ENCODE results near the gene TRMU.

The TRMU gene

DNA sequence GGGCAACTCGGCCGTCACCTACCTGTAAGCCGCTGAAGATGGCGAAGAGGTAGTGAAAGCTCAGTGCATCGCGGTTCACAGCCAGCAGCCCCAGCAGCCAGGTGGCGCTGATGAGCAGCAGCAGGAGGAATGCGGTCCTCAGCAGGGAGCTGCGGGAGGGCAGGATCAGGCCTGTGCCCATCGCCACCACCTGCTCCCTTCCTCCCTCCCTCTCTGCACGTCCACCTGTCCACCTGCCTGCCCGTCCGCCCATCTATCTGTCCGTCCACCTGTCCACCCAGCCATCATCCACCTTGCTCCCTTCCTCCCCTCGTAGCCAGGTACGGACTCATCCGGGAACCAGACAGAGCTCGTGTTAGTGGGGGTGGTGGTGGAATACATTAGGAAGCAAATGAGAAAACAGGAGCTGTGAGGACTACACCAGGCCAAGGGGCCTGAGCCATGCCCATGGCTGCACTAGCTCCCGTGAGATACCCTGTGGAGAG lies 32.2 kb downstream of the TRMU start:
- no peaks in the 10 kb centered on the region for H3K9me3 ChIP-seq (ENCODE audit: severe bottlenecking)
- TF ChIP-seq, protein P1, sequence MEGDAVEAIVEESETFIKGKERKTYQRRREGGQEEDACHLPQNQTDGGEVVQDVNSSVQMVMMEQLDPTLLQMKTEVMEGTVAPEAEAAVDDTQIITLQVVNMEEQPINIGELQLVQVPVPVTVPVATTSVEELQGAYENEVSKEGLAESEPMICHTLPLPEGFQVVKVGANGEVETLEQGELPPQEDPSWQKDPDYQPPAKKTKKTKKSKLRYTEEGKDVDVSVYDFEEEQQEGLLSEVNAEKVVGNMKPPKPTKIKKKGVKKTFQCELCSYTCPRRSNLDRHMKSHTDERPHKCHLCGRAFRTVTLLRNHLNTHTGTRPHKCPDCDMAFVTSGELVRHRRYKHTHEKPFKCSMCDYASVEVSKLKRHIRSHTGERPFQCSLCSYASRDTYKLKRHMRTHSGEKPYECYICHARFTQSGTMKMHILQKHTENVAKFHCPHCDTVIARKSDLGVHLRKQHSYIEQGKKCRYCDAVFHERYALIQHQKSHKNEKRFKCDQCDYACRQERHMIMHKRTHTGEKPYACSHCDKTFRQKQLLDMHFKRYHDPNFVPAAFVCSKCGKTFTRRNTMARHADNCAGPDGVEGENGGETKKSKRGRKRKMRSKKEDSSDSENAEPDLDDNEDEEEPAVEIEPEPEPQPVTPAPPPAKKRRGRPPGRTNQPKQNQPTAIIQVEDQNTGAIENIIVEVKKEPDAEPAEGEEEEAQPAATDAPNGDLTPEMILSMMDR (IDR thresholded peaks at IDR 0.05; ENCODE audit: low read depth, low read length), result peak; percentile 99
- no peaks in the 10 kb centered on the region for H3K27me3 ChIP-seq (ENCODE audit: insufficient read depth, low read depth, severe bottlenecking)
- DNase-seq, result peak; percentile 72
- H3K36me3 ChIP-seq, result no peaks in the 10 kb centered on the region
- H3K27ac ChIP-seq, result no peak overlapping the region
- H3K4me3 ChIP-seq (ENCODE audit: low read depth, low read length), result no peak overlapping the region

DNA sequence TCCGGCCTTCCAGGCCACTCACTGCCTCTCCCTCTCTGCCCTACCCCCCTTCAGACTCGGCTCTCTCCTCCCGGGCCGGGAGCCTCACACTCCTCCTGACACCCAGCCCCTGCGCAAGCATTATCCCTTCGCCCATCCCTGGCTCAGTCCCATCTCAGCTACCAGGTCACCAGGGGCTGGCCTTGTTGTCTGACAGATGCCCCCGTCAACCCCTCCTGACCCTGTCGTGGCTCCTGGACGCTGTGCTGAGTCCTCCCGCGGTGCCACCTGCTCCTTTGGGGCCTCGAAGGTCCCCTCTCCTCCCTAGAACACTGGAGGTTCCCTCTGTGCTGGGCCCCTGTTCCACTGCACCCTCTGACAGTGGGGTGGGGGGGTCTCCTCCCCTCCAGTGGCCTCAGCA lies 32.9 kb downstream of the TRMU start:
- TF ChIP-seq, protein P1 (IDR thresholded peaks at IDR 0.05; ENCODE audit: low read depth, low read length), result no peak
- no peaks in the 10 kb centered on the region for H3K36me3 ChIP-seq
- H3K4me3 ChIP-seq (ENCODE audit: low read depth, low read length), result no peak overlapping the region
- H3K27me3 ChIP-seq (ENCODE audit: insufficient read depth, low read depth, severe bottlenecking), result no peaks in the 10 kb centered on the region
- H3K27ac ChIP-seq, result no peak overlapping the region
- DNase-seq, result no peak
- H3K9me3 ChIP-seq (ENCODE audit: severe bottlenecking), result no peaks in the 10 kb centered on the region

DNA sequence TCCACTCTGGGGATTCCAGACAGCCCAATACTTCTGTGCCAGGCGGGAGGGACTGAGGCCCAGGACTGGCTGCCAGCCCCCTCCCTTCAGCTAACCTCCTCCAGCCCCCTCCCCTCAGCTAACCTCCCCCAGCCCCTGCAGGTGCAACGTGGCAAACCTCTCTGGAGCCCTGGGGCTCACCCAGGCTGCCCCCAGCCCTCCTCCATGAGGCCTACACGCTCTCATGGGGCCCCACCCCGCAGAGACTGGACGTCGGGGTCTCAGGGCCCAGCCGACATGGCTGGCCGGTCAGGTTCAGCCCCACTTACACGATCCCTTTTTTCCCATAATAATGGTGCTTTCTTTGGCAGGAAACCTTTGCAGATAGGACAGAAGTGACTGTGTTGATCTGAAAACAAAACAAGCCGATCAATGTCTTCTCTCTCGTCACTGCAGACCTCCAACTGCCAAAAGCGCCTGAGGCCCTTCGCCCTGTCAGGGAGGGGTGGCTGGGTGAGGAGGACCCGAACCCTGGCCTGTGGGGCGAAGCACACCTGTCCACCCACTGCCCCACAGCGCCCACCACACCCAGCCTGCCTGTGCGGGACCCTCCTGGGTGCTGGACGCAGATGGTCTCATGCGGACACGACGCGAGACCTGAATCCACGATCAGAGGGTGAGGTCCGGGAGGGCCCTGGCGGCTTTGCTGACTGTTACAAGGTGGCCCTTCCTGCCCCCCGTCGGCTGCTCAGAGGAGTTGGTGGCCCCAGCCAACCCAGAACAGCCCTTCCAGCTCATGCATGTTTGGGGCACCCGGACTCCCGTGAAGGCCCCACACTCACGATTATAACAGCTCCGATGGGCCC lies 33.6 kb downstream of the TRMU start:
- Histone ChIP-seq H3K27ac (no peak overlapping the region), H3K9me3 (ENCODE audit: severe bottlenecking) (no peaks in the 10 kb centered on the region), H3K36me3 (no peaks in the 10 kb centered on the region), H3K27me3 (ENCODE audit: insufficient read depth, low read depth, severe bottlenecking) (no peaks in the 10 kb centered on the region), H3K4me3 (ENCODE audit: low read depth, low read length) (no peak overlapping the region)
- TF ChIP-seq, protein P1 (IDR thresholded peaks at IDR 0.05; ENCODE audit: low read depth, low read length), result no peak
- no peak for DNase-seq

DNA sequence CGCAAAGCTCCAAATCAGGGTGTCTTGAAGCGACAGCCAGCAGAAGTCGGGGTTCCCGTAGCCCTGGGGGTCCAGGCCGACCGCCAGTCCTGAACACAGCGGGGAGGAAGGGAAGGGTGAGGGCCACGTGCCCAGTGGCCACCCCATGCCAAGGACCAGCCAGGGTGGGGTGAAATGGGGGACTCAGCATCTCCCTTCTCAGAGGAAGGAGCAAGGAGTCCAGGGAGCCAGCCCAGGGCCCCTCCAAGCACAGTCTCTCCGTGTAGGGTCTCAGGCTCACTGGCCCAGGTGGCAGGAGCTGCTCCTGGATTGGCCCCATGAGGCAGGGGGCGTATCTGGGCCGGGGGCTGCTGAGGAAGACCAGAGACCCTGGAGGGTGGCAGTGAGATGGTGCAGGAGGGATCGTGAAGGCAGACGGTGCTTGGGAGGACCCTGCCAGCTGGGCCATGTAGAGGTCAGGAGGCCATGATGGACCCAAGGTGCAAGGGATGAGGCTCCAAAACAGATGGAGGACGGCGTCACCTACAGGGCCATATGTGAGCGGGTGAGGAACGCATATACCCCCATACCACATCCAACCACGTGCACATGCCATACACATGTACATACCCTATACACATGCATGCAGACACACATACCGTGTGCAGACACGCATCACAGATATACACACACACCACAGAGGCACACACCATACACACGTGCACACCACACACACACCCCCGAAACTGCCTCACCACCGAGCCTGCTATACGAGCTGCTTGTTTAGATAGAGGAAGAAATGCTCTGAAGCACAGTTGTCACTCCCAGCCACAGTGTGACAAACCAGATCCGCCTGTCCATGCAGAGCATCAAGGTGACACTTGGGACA lies 34.4 kb downstream of the TRMU start:
- Histone ChIP-seq H3K27me3 (ENCODE audit: insufficient read depth, low read depth, severe bottlenecking) (no peaks in the 10 kb centered on the region), H3K9me3 (ENCODE audit: severe bottlenecking) (no peaks in the 10 kb centered on the region), H3K27ac (no peak overlapping the region), H3K36me3 (no peaks in the 10 kb centered on the region), H3K4me3 (ENCODE audit: low read depth, low read length) (no peak overlapping the region)
- DNase-seq, result no peak
- TF ChIP-seq, protein P1 (IDR thresholded peaks at IDR 0.05; ENCODE audit: low read depth, low read length), result no peak

DNA sequence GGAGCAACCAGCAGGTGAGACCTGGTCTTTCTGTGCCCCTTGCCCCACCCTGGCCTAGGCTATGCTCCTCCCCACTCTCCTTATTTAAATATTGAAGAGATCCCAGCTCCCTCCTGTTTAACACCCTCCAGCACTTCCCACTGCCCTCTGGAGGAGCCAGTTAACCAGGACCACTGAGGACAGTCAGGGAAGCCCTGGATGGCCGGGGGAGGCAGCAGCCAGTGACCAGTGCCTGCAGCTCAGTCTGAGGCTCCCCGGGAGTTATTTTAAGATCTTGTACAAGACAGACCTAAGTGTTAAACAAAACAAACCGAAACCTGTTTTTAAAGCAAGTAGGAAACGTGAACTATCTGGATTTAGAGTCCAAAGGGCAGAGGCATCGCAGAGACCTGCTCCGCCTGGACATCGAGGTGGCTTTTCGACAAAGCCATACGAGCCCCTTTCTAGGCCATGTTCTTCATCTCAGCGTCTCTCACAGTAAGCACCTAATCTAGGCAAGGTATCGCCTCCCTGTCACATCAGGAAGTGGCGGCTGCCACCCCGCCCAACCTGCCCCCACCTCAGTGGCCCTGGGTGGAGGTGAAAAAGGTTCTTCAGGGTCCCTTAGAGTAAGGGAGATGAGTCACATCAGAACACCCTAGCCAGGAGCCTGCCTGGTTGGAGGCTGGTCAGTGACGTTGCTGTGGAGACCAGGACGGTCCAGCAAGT lies 35.2 kb downstream of the TRMU start:
- no peaks in the 10 kb centered on the region for H3K36me3 ChIP-seq
- no peaks in the 10 kb centered on the region for H3K27me3 ChIP-seq (ENCODE audit: insufficient read depth, low read depth, severe bottlenecking)
- no peak for DNase-seq
- TF ChIP-seq, protein P1 (IDR thresholded peaks at IDR 0.05; ENCODE audit: low read depth, low read length), result no peak
- no peaks in the 10 kb centered on the region for H3K9me3 ChIP-seq (ENCODE audit: severe bottlenecking)
- H3K4me3 ChIP-seq (ENCODE audit: low read depth, low read length), result no peak overlapping the region
- no peak overlapping the region for H3K27ac ChIP-seq

Measured in WERI-Rb-1 (cell line).